NCI-H2107 (cell line): ENCODE measurements around the gene OGFOD2.
A peak's percentile ranks its signal among the peaks of the same experiment; 100 is the strongest.

Experiments
- DNase-seq: peaks from one replicate; lab custom pipeline; 2025; lab: John Stamatoyannopoulos, UW

OGFOD2 gene

GRCh38 chr12:122951979-122952892 is 22.8 kb upstream of the OGFOD2 start:
- DNase-seq: peak; percentile 34

- DNase-seq: no peak
Observed at GRCh38 chr12:122955156-122955555, 19.9 kb upstream of the OGFOD2 start.

GRCh38 chr12:122956035-122956434 is 19.0 kb upstream of the OGFOD2 start:
- no peak for DNase-seq

GRCh38 chr12:122958198-122958888 is 16.7 kb upstream of the OGFOD2 start:
- DNase-seq: no peak

GRCh38 chr12:122959566-122960192 is 15.4 kb upstream of the OGFOD2 start:
- no peak for DNase-seq

GRCh38 chr12:122960193-122960569 is 14.9 kb upstream of the OGFOD2 start:
- DNase-seq: no peak

GRCh38 chr12:122961531-122962329 is 13.3 kb upstream of the OGFOD2 start:
- no peak for DNase-seq

- DNase-seq: no peak
Observed at GRCh38 chr12:122963941-122964265, 11.1 kb upstream of the OGFOD2 start.

- DNase-seq: no peak
Observed at GRCh38 chr12:122964439-122965257, 10.4 kb upstream of the OGFOD2 start.

GRCh38 chr12:122965321-122965751 is 9.7 kb upstream of the OGFOD2 start:
- DNase-seq: no peak

GRCh38 chr12:122965851-122966742 is 8.9 kb upstream of the OGFOD2 start, which contains the start of gene ABCB9:
ABCB9 (minus strand) TSS chr12:122966463; CDS start chr12:122960235, 6,228 bp downstream.
- DNase-seq: peak; percentile 94

- no peak for DNase-seq
Observed at GRCh38 chr12:122966743-122967550, 8.1 kb upstream of the OGFOD2 start.

GRCh38 chr12:122968104-122968503 is 6.9 kb upstream of the OGFOD2 start:
- no peak for DNase-seq

GRCh38 chr12:122969676-122970075 is 5.4 kb upstream of the OGFOD2 start:
- DNase-seq: peak; percentile 34

GRCh38 chr12:122974274-122974891 is 661 bp upstream of the OGFOD2 start:
- DNase-seq: peak; percentile 99

GRCh38 chr12:122975790-122976647 is 975 bp downstream of the OGFOD2 start:
- DNase-seq: no peak

GRCh38 chr12:122976648-122976975 is 1.6 kb downstream of the OGFOD2 start:
- no peak for DNase-seq

GRCh38 chr12:122977153-122977552 is 2.1 kb downstream of the OGFOD2 start:
- DNase-seq: no peak
